GM23338 (cell line): ENCODE results near the gene NFRKB.

Experiments
- CREB1 ChIP-seq: fragments of 250-450 bp; sonication (Bioruptor Pico); IDR thresholded peaks from 2 replicates; pipeline ENCODE4 v1.5.0; 2020; ENCODE audit warnings: low read depth, mild to moderate bottlenecking, moderate library complexity
- CTCF ChIP-seq, 2 experiments: fragments of 200-600 bp in 1 of 2; sonication (generic) in 1 of 2; conservative IDR thresholded peaks; 2 replicates each; pipeline versions ENCODE4 v1.5.1 to v1.6.1; 2016 to 2017; ENCODE audit warnings: antibody characterized with exemption in 2 of 2, low read depth in 2 of 2, mild to moderate bottlenecking in 2 of 2, moderate library complexity in 1 of 2
- EZH2 ChIP-seq: fragments of 200-600 bp; sonication (generic); IDR thresholded peaks from one replicate; pipeline ENCODE4 v1.8.0; 2017; ENCODE audit warnings: antibody characterized with exemption, mild to moderate bottlenecking, low read depth; ENCODE audit not compliant: unreplicated experiment
- JUNB ChIP-seq: IDR thresholded peaks from one replicate; pipeline ENCODE4 v1.6.1; 2016; ENCODE audit warnings: antibody characterized with exemption; ENCODE audit not compliant: unreplicated experiment
- POLR2AphosphoS5 ChIP-seq: IDR thresholded peaks from 2 replicates; pipeline ENCODE4 v1.6.1; 2016; ENCODE audit warnings: antibody characterized with exemption, low read depth
- REST ChIP-seq: IDR thresholded peaks from one replicate; pipeline ENCODE4 v1.6.1; 2018; ENCODE audit warnings: antibody characterized with exemption; ENCODE audit not compliant: unreplicated experiment
- ZNF114 ChIP-seq: fragments of 250-450 bp; sonication (Bioruptor Pico); IDR thresholded peaks from 2 replicates; pipeline ENCODE4 v1.5.0; 2020; ENCODE audit warnings: mild to moderate bottlenecking, moderate library complexity
- ZNF462 ChIP-seq: fragments of 250-450 bp; sonication (Bioruptor Pico); IDR thresholded peaks from 2 replicates; pipeline ENCODE4 v1.5.0; 2020; ENCODE audit warnings: mild to moderate bottlenecking, moderate library complexity

GRCh38 chr11:129911298-129911697 is 15.9 kb upstream of the NFRKB start:
- TF ChIP-seq POLR2AphosphoS5 (no peak), CTCF (conservative IDR thresholded peaks at IDR 0.05; ENCODE audit: low read depth in 2 of 2) (no peak), JUNB (no peak), ZNF114 (no peak), EZH2 (no peak), REST (no peak), ZNF462 (CRISPR knock-in tag) (no peak), CREB1 (no peak)
